ENCODE results near the gene DDX55.
"Not testable (repeated sequence)": the region's sequence is repeated elsewhere in the genome, so short reads cannot be mapped to it uniquely, and the experiment has no call there.

Gene DDX55

GRCh38 chr12:123601602-123602489 lies at the start of gene DDX55:
Gene DDX55, plus strand, starts transcription at chr12:123602099. Its CDS starts 50 bp downstream, at chr12:123602149.
- peak; percentile 88 to 91 for DNase-seq

- DNase-seq: not testable (repeated sequence)
Observed at GRCh38 chr12:123554136-123554535, 47.8 kb upstream of the DDX55 start.

GRCh38 chr12:123554843-123555242 lies 47.1 kb upstream of the DDX55 start:
- DNase-seq: not testable (repeated sequence)

- not testable (repeated sequence) for DNase-seq
Observed at GRCh38 chr12:123558487-123558886, 43.4 kb upstream of the DDX55 start.

- no peak for DNase-seq
Observed at GRCh38 chr12:123559468-123559867, 42.4 kb upstream of the DDX55 start.

GRCh38 chr12:123571343-123571813 lies 30.5 kb upstream of the DDX55 start:
- no peak for DNase-seq

- DNase-seq: no peak
Observed at GRCh38 chr12:123572391-123572790, 29.5 kb upstream of the DDX55 start.

GRCh38 chr12:123573870-123574269 lies 28.0 kb upstream of the DDX55 start:
- no peak for DNase-seq

GRCh38 chr12:123576611-123577010 lies 25.3 kb upstream of the DDX55 start:
- DNase-seq: no peak

- DNase-seq: no peak
Observed at GRCh38 chr12:123578243-123578642, 23.7 kb upstream of the DDX55 start.

- not testable (repeated sequence) for DNase-seq
Observed at GRCh38 chr12:123578829-123579228, 23.1 kb upstream of the DDX55 start.

GRCh38 chr12:123580772-123581171 lies 21.1 kb upstream of the DDX55 start:
- DNase-seq: no peak

GRCh38 chr12:123591702-123592481 lies 10.0 kb upstream of the DDX55 start:
- DNase-seq: no peak

- no peak for DNase-seq
Observed at GRCh38 chr12:123595729-123596128, 6.2 kb upstream of the DDX55 start.

- DNase-seq: no peak
Observed at GRCh38 chr12:123597100-123597499, 4.8 kb upstream of the DDX55 start.

GRCh38 chr12:123598522-123598921 lies 3.4 kb upstream of the DDX55 start:
- DNase-seq: no peak

- DNase-seq: no peak
Observed at GRCh38 chr12:123599310-123599709, 2.6 kb upstream of the DDX55 start.

GRCh38 chr12:123599721-123600120 lies 2.2 kb upstream of the DDX55 start:
- no peak for DNase-seq

GRCh38 chr12:123602651-123603195 lies 824 bp downstream of the DDX55 start:
- no peak for DNase-seq

GRCh38 chr12:123603495-123603894 lies 1.6 kb downstream of the DDX55 start:
- not testable (repeated sequence) for DNase-seq

- no peak for DNase-seq
Observed at GRCh38 chr12:123607756-123608155, 5.9 kb downstream of the DDX55 start.

- no peak for DNase-seq
Observed at GRCh38 chr12:123608182-123608581, 6.3 kb downstream of the DDX55 start.

- no peak for DNase-seq
Observed at GRCh38 chr12:123614110-123614509, 12.2 kb downstream of the DDX55 start.
